DLD1 (cell line): Measurements from ENCODE around the gene TMCC3.
"Not testable (repeated sequence)": the region's sequence is repeated elsewhere in the genome, so short reads cannot be mapped to it uniquely, and the experiment has no call there.

Source experiments
- in situ Hi-C: cut with HindIII; loops from 2 replicates; pipeline ENCODE4 v1.10.0; 2017; ENCODE audit warnings: low sequenced_read_pairs

TMCC3 gene

GRCh38 chr12:94637390-94638113 is 12.8 kb downstream of the TMCC3 start:
- in situ Hi-C loops, result no loop called here

- in situ Hi-C loops, result no loop called here
These were observed 13.8 kb downstream of the TMCC3 start for GRCh38 chr12:94636462-94637085.

GRCh38 chr12:94634717-94635116 is 15.6 kb downstream of the TMCC3 start:
- in situ Hi-C loops, result no loop called here

GRCh38 chr12:94633401-94633800 is 17.0 kb downstream of the TMCC3 start:
- in situ Hi-C loops, result no loop called here

GRCh38 chr12:94631058-94631457 is 19.3 kb downstream of the TMCC3 start:
- in situ Hi-C loops, result no loop called here

- in situ Hi-C loops, result no loop called here
These were observed 21.4 kb downstream of the TMCC3 start for GRCh38 chr12:94628819-94629472.

GRCh38 chr12:94628369-94628768 is 22.0 kb downstream of the TMCC3 start:
- in situ Hi-C loops, result no loop called here

GRCh38 chr12:94625531-94625930 is 24.8 kb downstream of the TMCC3 start:
- in situ Hi-C loops, result no loop called here

GRCh38 chr12:94623161-94623920 is 27.0 kb downstream of the TMCC3 start:
- in situ Hi-C loops, result no loop called here

GRCh38 chr12:94622475-94622874 is 27.9 kb downstream of the TMCC3 start:
- in situ Hi-C loops, result no loop called here

- in situ Hi-C loops, result no loop called here
These were observed 28.5 kb downstream of the TMCC3 start for GRCh38 chr12:94621662-94622359.

- in situ Hi-C loops, result no loop called here
These were observed 29.7 kb downstream of the TMCC3 start for GRCh38 chr12:94620621-94621020.

- in situ Hi-C loops, result no loop called here
These were observed 31.2 kb downstream of the TMCC3 start for GRCh38 chr12:94618995-94619695.

- in situ Hi-C loops, result no loop called here
These were observed 33.3 kb downstream of the TMCC3 start for GRCh38 chr12:94617101-94617500.

GRCh38 chr12:94616203-94616729 is 34.1 kb downstream of the TMCC3 start:
- in situ Hi-C loops, result no loop called here

GRCh38 chr12:94615260-94616181 is 34.8 kb downstream of the TMCC3 start:
- in situ Hi-C loops, result no loop called here

GRCh38 chr12:94614288-94614721 is 36.1 kb downstream of the TMCC3 start:
- in situ Hi-C loops, result no loop called here

- in situ Hi-C loops, result no loop called here
These were observed 40.4 kb downstream of the TMCC3 start for GRCh38 chr12:94609917-94610443.

GRCh38 chr12:94606810-94607209 is 43.5 kb downstream of the TMCC3 start:
- in situ Hi-C loops, result not testable (repeated sequence)
